ENCODE results near the gene STAC2.

STAC2 gene

GRCh38 chr17:39209317-39210092, 16.2 kb downstream of the STAC2 start:
- peak; percentile 28 for DNase-seq (ENCODE audit: low read depth)

- DNase-seq (ENCODE audit: low read depth), result no peak
Measured at GRCh38 chr17:39208893-39209292, 16.9 kb downstream of the STAC2 start.

GRCh38 chr17:39208136-39208535, 17.6 kb downstream of the STAC2 start:
- DNase-seq (ENCODE audit: low read depth), result no peak

GRCh38 chr17:39205112-39205526, 20.6 kb downstream of the STAC2 start:
- DNase-seq (ENCODE audit: low read depth), result no peak

- no peak for DNase-seq (ENCODE audit: low read depth)
Measured at GRCh38 chr17:39204245-39204644, 21.5 kb downstream of the STAC2 start.

GRCh38 chr17:39200957-39201510, 24.7 kb downstream of the STAC2 start:
- no peak for DNase-seq (ENCODE audit: low read depth)

- DNase-seq (ENCODE audit: low read depth), result peak; percentile 36
Measured at GRCh38 chr17:39200070-39200879, 25.5 kb downstream of the STAC2 start, which contains the start of gene RPL19. Gene RPL19, plus strand, starts transcription at chr17:39200283. Its CDS starts 62 bp downstream, at chr17:39200345.

- peak; percentile 95 for DNase-seq (ENCODE audit: low read depth)
Measured at GRCh38 chr17:39199820-39200069, 26.0 kb downstream of the STAC2 start.

GRCh38 chr17:39198186-39198566, 27.6 kb downstream of the STAC2 start:
- no peak for DNase-seq (ENCODE audit: low read depth)

GRCh38 chr17:39197380-39198185, 28.2 kb downstream of the STAC2 start, which contains the start of gene CACNB1:
Gene CACNB1, minus strand, starts transcription at chr17:39197669. Its CDS starts 174 bp downstream, at chr17:39197495.
- peak; percentile 62 for DNase-seq (ENCODE audit: low read depth)

- no peak for DNase-seq (ENCODE audit: low read depth)
Measured at GRCh38 chr17:39196808-39197291, 28.9 kb downstream of the STAC2 start.

GRCh38 chr17:39196241-39196807, 29.4 kb downstream of the STAC2 start:
- no peak for DNase-seq (ENCODE audit: low read depth)

- no peak for DNase-seq (ENCODE audit: low read depth)
Measured at GRCh38 chr17:39195568-39196160, 30.1 kb downstream of the STAC2 start.

- DNase-seq (ENCODE audit: low read depth), result no peak
Measured at GRCh38 chr17:39194985-39195524, 30.7 kb downstream of the STAC2 start.

GRCh38 chr17:39194089-39194984, 31.4 kb downstream of the STAC2 start:
- peak; percentile 38 for DNase-seq (ENCODE audit: low read depth)

- no peak for DNase-seq (ENCODE audit: low read depth)
Measured at GRCh38 chr17:39193346-39193745, 32.4 kb downstream of the STAC2 start.

- no peak for DNase-seq (ENCODE audit: low read depth)
Measured at GRCh38 chr17:39192901-39193300, 32.8 kb downstream of the STAC2 start.

GRCh38 chr17:39191750-39192510, 33.8 kb downstream of the STAC2 start:
- DNase-seq (ENCODE audit: low read depth), result no peak
